ACC112 (cell line): ENCODE results near the gene DRD3.

Source experiments
- H2AFZ ChIP-seq: fragments of 200-600 bp; sonication (generic); one replicate; pipeline ENCODE4 v1.6.0; 2017; ENCODE audit warnings: antibody characterized with exemption, low read length; ENCODE audit not compliant: unreplicated experiment
- H3K27ac ChIP-seq: fragments of 200-600 bp; sonication (generic); 2 replicates; pipeline ENCODE4 v1.5.1; 2014; ENCODE audit warnings: low read depth, mild to moderate bottlenecking, antibody characterized with exemption, low read length, moderate library complexity
- H3K27me3 ChIP-seq: fragments of 200-600 bp; sonication (generic); 2 replicates; pipeline ENCODE4 v1.6.1; 2014; ENCODE audit warnings: mild to moderate bottlenecking, antibody characterized with exemption, low read length, moderate library complexity, mixed read lengths; ENCODE audit not compliant: insufficient read depth
- H3K36me3 ChIP-seq: fragments of 200-600 bp; sonication (generic); 2 replicates; pipeline ENCODE4 v1.6.1; 2016; ENCODE audit warnings: mild to moderate bottlenecking, antibody characterized with exemption, low read length, moderate library complexity, mixed read lengths; ENCODE audit not compliant: insufficient read depth
- H3K4me1 ChIP-seq: fragments of 200-600 bp; sonication (generic); one replicate; pipeline ENCODE4 v1.6.1; 2016; ENCODE audit warnings: low read length, mixed read lengths; ENCODE audit not compliant: insufficient read depth, unreplicated experiment, control insufficient read depth
- H3K4me3 ChIP-seq: fragments of 200-600 bp; sonication (generic); 2 replicates; pipeline ENCODE4 v1.5.1; 2014; ENCODE audit warnings: mild to moderate bottlenecking, low read depth, low read length
- H3K79me2 ChIP-seq: fragments of 200-600 bp; sonication (generic); one replicate; pipeline ENCODE4 v1.6.0; 2016; ENCODE audit warnings: low read length; ENCODE audit not compliant: control insufficient read depth, unreplicated experiment, insufficient read depth

Gene DRD3

DNA sequence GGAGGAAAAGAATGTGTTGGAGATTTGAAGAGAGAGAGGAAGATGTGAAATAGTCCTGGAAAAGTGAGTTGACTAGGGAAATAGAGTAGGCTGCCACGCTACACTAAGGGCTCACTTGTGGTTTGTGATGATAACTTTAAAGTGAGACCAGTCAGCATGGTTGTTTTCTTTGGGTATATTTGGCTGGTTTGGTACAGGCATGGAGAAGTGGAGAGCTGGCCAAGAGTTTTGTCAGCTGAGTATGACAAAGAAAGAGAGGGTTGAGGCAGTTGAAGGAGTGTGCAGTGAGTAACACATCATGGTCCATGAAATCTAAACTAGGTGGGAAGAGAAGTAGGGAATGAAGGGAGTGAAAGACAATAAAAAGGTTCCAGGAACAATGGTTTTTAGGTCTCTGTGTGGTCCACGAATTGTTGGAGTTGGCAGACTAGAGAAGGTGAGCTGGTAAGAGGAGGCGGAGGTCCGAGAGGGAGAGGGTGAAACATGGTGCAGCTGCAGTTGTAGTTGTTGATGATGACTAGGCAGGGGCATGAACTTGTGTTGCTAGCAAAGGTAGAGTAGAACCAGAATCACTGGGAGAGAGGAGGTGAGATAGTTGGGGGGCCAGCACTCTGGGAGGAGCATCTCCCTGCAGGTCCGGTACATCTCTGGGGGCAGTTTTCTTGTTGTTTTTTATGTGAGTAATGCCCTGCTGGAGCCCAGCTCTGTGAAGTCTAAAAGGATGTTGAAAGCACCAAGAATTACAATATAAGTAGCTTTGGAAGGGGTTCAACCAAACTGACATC, 37.5 kb upstream of the DRD3 start:
- H3K27me3 ChIP-seq, result peaks cover 4% of the 10 kb centered on the region; the same call in 1 of the 2 replicates
- no peaks in the 10 kb centered on the region for H3K79me2 ChIP-seq
- no peak overlapping the region for H3K4me3 ChIP-seq
- peaks cover 60% of the 10 kb centered on the region for H3K4me1 ChIP-seq
- H2AFZ ChIP-seq, result no peak overlapping the region
- H3K36me3 ChIP-seq, result no peaks in the 10 kb centered on the region
- H3K27ac ChIP-seq, result peak overlapping the region; percentile 93

DNA sequence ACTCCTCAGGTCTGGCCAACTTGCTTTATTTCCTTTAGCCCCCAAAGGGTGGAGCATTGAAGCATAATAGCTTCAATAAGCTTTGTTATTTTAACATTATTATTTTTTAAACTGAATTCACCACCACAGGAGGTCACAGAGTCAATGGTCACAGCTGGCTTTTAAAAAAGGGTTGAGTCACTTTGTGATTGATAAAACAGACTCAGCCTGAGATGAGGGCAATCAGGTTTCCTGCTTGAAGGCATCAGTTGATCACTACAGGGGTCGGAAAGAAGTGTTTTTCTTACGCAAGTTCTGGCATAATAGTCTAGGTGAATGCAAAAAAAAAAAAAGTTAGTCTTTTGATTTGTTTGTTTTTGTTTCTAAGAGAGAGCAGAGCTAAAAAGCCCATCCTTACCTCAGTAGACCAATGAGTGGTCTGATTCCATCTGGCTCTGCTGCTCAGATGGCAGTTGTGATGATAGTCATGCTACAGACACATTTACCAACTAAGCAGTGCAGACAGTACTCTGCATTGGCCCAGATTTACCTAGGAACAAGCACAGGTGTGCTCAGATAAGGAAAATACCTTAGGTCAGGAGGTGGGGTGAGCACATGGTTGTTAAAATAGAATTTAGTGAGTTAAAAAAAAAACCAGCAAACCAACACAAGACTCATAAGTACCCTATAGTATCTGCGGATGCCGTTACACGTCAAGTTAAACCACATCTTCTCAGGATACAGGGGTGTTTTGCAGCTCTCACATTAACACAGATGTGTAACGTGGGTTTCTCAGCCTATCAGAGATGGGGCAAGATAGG, 35.9 kb upstream of the DRD3 start:
- no peaks in the 10 kb centered on the region for H3K79me2 ChIP-seq
- H3K4me3 ChIP-seq, result peak overlapping the region; percentile 55
- peaks cover 4% of the 10 kb centered on the region; the same call in 1 of the 2 replicates for H3K27me3 ChIP-seq
- H3K36me3 ChIP-seq, result no peaks in the 10 kb centered on the region
- peak overlapping the region; percentile 93 for H3K27ac ChIP-seq
- peak overlapping the region; percentile 32 for H2AFZ ChIP-seq
- peaks cover 60% of the 10 kb centered on the region for H3K4me1 ChIP-seq

DNA sequence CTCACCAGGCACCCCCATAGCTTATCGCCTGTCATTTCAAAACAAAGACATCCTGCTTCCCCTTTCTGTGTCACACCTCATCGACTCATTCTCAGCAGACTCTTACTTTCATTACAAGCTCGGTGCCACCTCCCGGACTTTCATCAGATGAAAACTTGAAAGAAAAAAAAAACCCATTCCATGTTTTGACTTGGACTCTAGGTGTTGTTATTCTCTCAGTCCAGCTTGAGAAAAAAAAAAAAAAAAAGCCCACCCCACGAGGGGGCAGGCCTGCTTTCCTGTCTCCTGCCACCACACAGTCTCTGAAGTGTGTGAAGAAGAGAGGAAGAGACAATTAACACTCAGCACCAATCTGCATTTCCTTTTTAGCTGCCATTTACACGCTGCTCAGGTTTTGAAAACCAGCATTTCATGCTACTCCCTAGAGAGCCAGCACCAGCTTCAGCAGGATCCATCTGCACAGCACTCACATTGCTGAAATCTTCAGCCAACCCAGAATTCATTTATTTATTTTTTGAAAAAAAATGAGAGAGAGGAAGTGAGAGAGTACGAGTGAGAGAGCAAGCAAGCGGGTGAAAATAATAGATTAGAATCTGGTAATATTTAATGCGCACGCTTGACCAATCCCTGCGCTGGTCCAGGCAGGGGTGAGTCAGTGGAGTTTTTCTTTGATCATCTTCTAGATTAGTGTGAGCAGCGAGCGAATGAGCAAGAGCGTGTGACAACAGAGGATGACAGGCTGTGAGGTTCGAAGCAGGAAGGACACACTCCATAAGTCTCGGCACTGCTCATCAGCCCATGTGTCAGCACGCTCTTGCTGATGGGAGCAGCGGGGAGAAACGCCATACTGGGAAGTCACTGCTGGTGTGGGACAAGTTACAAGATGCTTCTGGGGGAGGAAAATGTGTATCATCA, 35.0 kb upstream of the DRD3 start:
- no peaks in the 10 kb centered on the region for H3K27me3 ChIP-seq
- H3K79me2 ChIP-seq, result no peaks in the 10 kb centered on the region
- peak overlapping the region; percentile 63 for H2AFZ ChIP-seq
- H3K27ac ChIP-seq, result peak overlapping the region; percentile 93
- peak overlapping the region; percentile 55 for H3K4me3 ChIP-seq
- H3K4me1 ChIP-seq, result peaks cover 60% of the 10 kb centered on the region
- H3K36me3 ChIP-seq, result no peaks in the 10 kb centered on the region

DNA sequence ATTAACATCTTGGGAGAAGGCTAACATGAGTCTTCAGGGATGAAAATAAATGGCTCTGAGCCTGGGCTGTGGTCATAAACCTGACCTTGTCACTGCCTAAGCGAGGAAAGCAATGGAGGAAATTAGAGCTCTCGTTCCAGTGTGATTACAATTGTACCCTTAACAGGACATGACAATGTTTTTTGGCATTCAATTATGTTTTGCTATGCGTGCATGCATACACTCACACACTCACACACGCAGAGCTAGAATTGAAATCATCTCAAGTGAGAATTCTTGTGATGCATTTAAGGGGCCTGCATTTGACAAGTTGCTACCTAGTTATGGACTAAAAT, 34.4 kb upstream of the DRD3 start:
- H3K4me1 ChIP-seq, result peaks cover 58% of the 10 kb centered on the region
- peak overlapping the region; percentile 63 for H2AFZ ChIP-seq
- no peaks in the 10 kb centered on the region for H3K79me2 ChIP-seq
- H3K27ac ChIP-seq, result peak overlapping the region; percentile 93
- H3K27me3 ChIP-seq, result no peaks in the 10 kb centered on the region
- H3K36me3 ChIP-seq, result no peaks in the 10 kb centered on the region
- H3K4me3 ChIP-seq, result peak overlapping the region; percentile 55

DNA sequence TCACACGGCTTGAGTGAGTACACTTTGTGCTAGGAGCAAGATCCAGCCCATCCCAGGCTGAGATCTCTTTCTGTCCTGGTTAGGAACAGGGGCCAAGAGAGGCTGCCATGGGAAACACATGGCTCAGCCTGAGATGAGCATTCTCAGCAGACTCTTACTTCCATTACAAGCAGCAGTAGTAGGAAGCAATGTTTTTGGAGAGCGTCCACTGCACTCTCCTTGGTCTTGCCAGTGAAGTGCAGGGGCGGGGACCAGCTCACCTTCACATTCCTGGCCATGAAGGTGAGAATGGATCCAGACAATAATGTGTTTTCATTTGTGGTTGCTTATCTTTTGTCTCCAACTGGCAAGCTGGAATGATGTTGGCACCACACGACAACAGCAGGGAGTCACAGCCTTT, 33.8 kb upstream of the DRD3 start:
- Histone ChIP-seq H2AFZ (no peak overlapping the region), H3K4me1 (peaks cover 52% of the 10 kb centered on the region)

DNA sequence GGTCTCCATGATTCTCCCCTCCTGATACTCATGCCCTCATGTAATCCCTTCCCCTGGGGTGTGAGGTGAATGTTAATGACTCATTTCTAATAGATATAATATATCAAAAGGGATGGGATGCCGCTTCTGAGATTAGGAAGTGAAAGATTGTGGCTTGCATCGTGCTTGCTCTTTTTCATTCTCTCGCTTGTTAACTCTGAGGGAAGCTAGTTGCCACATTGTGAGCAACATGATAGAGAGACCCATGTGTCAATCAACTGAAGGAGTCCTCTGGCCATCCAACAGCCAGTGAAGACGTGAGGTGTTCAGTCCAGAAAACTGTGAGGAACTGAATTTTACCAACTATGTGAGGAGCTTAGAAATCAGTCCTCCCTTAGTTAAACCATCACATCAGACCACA, 28.9 kb upstream of the DRD3 start:
- Histone ChIP-seq H3K36me3 (no peaks in the 10 kb centered on the region), H3K4me1 (peaks cover 15% of the 10 kb centered on the region), H3K4me3 (no peak overlapping the region), H2AFZ (no peak overlapping the region), H3K79me2 (no peaks in the 10 kb centered on the region), H3K27me3 (no peaks in the 10 kb centered on the region; the same call in 1 of the 2 replicates), H3K27ac (no peak overlapping the region)

More for the DNA sequence above, 33.8 kb upstream of the DRD3 start:
- Histone ChIP-seq H3K4me3 (no peak overlapping the region), H3K36me3 (no peaks in the 10 kb centered on the region), H3K79me2 (no peaks in the 10 kb centered on the region), H3K27me3 (no peaks in the 10 kb centered on the region), H3K27ac (peak overlapping the region; percentile 93)

DNA sequence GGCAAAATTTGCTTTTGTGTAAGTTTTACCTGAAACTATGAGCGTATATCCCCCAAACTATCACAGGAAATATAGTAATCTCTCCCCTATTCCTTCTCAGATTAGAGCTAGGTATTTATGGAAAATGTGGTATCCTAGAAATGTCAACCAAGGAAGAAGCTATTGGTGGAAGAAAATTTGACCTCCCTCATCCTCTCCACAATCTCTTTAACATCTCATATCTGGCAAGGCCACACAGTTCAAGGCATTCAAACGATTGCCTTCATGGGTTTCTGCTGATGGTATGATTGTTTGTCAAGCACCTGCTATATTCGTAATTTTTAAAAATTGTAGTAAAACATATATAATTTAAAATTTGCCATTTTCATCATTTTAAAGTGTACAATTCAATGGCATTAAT, 27.5 kb upstream of the DRD3 start:
- Histone ChIP-seq H3K4me3 (no peak overlapping the region), H3K27ac (no peak overlapping the region), H3K36me3 (no peaks in the 10 kb centered on the region), H3K79me2 (no peaks in the 10 kb centered on the region), H2AFZ (no peak overlapping the region), H3K27me3 (no peaks in the 10 kb centered on the region; the same call in 1 of the 2 replicates), H3K4me1 (peaks cover 7% of the 10 kb centered on the region)

DNA sequence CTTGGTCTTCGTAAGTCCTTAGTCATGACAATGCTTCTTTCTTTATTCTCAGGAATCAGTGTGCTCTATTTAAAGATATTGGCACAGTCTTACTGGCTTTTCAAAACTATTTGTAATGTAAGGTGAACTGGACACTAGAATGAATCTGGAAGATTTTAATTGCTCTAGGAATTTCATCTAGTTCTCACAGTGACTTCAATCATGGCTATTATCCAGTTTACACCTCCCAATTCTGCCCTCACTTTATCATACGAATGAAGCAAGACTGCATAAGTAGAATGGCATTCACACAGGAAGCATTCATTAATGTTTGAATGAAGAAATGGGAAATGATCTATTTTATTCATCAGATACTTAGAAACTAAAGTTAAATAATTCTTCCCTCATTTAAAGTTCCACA, 26.7 kb upstream of the DRD3 start:
- Histone ChIP-seq H3K27me3 (no peaks in the 10 kb centered on the region; the same call in 1 of the 2 replicates), H3K4me3 (no peak overlapping the region), H3K36me3 (no peaks in the 10 kb centered on the region), H2AFZ (no peak overlapping the region), H3K27ac (no peak overlapping the region), H3K79me2 (no peaks in the 10 kb centered on the region), H3K4me1 (peaks cover 7% of the 10 kb centered on the region)

DNA sequence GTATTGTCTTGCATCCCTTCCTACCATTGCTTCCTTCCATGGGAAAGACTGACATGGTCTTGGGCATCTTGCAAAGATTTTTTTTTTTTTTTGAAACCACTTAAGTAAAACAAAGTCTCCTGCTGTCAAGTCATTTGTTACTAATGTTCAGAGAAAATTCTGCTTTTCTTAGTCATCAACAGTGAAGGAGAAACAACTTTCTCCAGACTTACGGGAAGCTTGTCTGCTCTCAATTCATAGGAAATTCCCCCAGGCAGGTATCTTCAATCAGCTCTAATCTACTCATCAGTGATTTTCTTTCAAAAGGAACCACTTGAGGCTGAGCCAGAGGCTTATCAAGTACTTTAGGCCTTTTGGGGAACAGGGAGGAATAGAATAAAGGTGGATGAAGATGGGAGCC, 15.9 kb upstream of the DRD3 start:
- Histone ChIP-seq H2AFZ (no peak overlapping the region), H3K36me3 (no peaks in the 10 kb centered on the region), H3K4me3 (no peak overlapping the region), H3K4me1 (no peaks in the 10 kb centered on the region), H3K27me3 (no peaks in the 10 kb centered on the region), H3K79me2 (no peaks in the 10 kb centered on the region), H3K27ac (no peak overlapping the region)

DNA sequence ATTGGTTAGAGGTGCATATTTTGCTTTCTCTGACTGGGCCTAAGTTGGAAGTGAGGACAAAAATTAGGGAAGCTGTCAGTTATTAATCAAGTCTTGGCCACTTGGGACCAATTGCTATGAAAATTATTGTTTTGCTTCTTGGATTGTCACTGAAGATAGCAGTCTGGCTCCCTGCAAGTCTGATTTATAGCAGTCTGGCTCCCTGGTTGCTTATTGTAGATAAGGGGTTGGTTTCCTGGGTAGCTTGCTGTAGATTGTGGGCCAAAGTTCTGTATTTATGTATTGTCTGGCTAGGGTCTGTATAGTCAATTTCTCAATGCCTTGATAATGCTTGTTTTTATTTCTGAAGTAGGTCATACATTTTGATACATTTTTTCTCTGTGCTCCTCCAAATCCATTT, 13.3 kb upstream of the DRD3 start:
- no peak overlapping the region for H3K27ac ChIP-seq
- H2AFZ ChIP-seq, result no peak overlapping the region
- H3K4me1 ChIP-seq, result no peaks in the 10 kb centered on the region
- peaks cover 21% of the 10 kb centered on the region for H3K27me3 ChIP-seq
- H3K4me3 ChIP-seq, result no peak overlapping the region
- no peaks in the 10 kb centered on the region for H3K36me3 ChIP-seq
- H3K79me2 ChIP-seq, result no peaks in the 10 kb centered on the region
